ENCODE measurements around the gene FCMR. TPM values are rescaled to one million over a fixed set of nuclear protein-coding genes. Genes with fewer than 3 reads are reported as not detected.
"Not testable (repeated sequence)": the region's sequence is repeated elsewhere in the genome, so short reads cannot be mapped to it uniquely, and the experiment has no call there.

Gene FCMR
- total RNA-seq, 2 donors from 2014 or later: 1.3 to 5.0 TPM

DNA sequence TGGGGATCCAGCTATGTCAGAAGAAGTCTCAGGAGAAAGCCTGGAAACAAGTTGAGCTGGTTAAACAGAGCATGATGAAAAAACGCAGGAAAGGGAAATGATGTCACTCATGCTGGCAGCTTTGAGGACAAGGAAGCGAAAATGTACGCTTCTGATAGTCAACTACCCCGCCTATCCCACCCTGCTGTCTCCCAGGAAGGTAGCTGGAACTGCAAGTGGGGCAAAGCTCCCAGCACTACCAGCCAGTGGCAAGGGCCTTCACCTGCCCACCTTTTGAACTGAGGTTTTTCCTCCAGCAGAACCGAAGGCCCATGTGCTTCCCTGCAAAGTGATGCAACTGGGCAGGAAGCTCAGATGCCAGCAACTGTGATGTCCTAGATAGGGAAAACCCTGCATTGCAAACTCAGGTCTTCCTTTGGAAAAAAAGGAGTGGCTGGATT, 62.6 kb downstream of the FCMR start:
- Histone ChIP-seq H3K9me3 (no peaks in the 10 kb centered on the region), H3K4me1 (no peaks in the 10 kb centered on the region), H3K27me3 (no peaks in the 10 kb centered on the region), H3K36me3 (no peaks in the 10 kb centered on the region), H3K4me3 (no peak overlapping the region), H3K27ac (no peak overlapping the region)
- no peak for DNase-seq (ENCODE audit: low spot score)
- TF ChIP-seq, protein P1, sequence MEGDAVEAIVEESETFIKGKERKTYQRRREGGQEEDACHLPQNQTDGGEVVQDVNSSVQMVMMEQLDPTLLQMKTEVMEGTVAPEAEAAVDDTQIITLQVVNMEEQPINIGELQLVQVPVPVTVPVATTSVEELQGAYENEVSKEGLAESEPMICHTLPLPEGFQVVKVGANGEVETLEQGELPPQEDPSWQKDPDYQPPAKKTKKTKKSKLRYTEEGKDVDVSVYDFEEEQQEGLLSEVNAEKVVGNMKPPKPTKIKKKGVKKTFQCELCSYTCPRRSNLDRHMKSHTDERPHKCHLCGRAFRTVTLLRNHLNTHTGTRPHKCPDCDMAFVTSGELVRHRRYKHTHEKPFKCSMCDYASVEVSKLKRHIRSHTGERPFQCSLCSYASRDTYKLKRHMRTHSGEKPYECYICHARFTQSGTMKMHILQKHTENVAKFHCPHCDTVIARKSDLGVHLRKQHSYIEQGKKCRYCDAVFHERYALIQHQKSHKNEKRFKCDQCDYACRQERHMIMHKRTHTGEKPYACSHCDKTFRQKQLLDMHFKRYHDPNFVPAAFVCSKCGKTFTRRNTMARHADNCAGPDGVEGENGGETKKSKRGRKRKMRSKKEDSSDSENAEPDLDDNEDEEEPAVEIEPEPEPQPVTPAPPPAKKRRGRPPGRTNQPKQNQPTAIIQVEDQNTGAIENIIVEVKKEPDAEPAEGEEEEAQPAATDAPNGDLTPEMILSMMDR (IDR thresholded peaks at IDR 0.05): no peak

DNA sequence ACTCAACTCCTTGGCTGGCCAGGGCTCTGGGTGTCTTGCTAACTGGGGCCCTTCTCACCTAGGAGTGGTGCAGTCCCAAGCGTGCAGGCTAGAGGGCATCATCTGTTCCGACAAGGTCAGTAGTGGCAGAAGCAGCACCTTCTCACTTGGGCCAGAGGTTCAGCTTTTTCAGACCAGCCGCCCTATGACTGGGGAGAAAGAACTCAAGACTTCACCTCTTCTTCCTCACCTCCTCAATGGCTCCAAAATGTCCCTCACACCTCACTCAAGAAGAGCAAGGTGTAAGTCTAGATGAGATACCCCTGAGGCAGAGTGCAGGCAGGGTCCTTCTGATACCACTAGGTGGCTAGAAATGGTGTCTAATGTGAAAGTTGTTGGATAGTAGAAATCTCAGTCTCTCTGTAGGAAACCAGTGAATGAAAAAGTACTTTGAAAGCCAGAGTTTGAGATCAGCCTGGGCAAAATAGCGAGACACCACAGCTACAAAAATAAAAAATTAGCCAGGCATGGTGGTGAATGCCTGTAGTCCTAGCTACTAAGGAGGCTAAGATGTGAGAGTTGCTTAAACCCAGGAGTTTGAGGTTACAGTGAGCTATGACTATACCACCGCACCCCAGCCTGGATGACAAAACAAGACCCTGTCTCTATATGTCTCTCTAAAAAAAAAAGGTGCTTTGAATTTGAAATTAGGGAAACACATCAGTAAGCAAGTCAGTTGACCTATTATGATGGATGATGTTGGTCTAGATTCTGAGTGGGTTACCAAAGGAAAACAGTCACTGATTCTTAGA, 64.9 kb downstream of the FCMR start:
- peaks cover 0 to 10% of the 10 kb centered on the region in 2 donors for H3K9me3 ChIP-seq
- no peak overlapping the region for H3K27ac ChIP-seq
- no peak overlapping the region for H3K4me3 ChIP-seq
- no peaks in the 10 kb centered on the region for H3K27me3 ChIP-seq
- H3K36me3 ChIP-seq: no peaks in the 10 kb centered on the region
- no peak for DNase-seq (ENCODE audit: low spot score)
- TF ChIP-seq, protein P1 (IDR thresholded peaks at IDR 0.05): no peak
- no peaks in the 10 kb centered on the region for H3K4me1 ChIP-seq

DNA sequence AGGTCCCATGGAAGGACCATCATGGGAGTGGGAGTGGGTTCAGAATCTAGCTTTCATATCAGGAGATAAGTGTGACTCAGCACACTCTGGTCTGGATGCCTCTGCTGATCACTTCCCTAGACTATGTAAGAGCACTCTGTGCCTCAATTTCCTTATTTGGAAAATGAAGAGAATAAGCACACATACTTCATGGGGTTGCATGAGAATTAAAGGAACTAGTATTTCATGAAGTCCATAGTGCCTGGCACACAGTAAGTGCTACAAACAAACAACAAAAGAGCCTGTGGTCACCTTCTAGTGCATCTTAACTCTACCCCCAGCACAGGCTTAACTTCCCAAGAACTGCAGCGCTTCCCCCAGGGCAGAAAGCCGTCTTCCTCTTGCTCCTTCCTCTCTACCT, 65.9 kb downstream of the FCMR start:
- H3K27ac ChIP-seq: no peak overlapping the region

DNA sequence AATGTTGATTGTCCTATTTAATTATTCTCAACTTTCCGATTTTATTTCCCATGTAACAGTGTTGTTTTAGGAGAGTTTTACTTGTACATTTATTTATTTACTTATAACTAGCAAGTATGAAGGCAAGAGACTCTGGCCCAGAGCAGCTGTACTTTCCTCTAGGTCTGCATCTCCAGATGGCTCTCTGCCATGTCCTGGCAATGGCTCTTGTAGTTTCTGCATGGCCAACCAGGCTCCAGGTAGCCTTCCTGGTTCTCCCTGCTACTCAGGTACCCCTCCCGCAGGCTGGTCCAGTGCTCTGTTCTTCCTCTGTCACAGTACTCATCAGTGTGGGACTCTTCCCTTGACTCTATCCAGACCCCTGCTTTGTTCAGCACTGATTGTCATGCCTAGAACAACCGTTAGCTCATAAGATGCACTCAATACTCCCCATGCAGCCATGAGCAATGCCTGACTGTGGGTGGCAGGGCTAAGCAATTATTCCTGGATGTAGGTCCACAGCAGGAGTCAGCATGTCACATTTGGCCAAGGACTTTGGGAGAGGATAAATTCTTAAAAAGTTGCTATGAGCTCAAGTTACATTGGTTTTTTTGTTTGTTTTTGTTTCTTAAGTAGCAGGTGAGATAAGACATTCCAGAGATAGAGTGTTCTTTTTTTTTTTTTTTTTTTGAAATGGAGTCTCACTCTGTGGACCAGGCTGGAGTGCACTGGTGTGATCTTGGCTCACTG, 67.2 kb downstream of the FCMR start:
- H3K9me3 ChIP-seq: peaks cover 0 to 10% of the 10 kb centered on the region in 2 donors
- DNase-seq (ENCODE audit: low spot score): no peak

More for the DNA sequence above, 65.9 kb downstream of the FCMR start:
- TF ChIP-seq, protein P1 (IDR thresholded peaks at IDR 0.05): no peak
- no peak for DNase-seq (ENCODE audit: low spot score)
- H3K36me3 ChIP-seq: no peaks in the 10 kb centered on the region
- H3K4me3 ChIP-seq: no peak overlapping the region
- no peaks in the 10 kb centered on the region for H3K4me1 ChIP-seq
- no peaks in the 10 kb centered on the region for H3K27me3 ChIP-seq
- peaks cover 0 to 10% of the 10 kb centered on the region in 2 donors for H3K9me3 ChIP-seq

DNA sequence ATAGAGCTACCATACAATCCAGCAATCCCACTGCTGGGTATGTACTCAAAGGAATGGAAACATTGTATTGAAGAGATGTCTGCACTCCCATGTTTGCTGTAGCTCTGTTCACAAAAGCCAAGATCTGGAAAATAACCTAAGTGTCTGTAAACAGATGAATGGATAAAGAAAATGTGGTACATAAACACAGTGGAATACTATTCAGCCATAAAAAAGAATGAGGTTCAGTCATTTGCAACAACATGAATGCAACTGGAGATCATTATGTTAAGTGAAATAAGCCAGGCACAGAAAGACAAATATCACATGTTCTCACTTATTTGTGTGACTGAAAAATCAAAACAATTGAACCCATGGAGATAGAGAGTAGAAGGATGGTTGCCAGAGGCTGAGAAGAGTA, 68.0 kb downstream of the FCMR start:
- not testable (repeated sequence) for H3K27me3 ChIP-seq; DNase-seq (ENCODE audit: low spot score); H3K27ac ChIP-seq; H3K36me3 ChIP-seq; H3K4me1 ChIP-seq; H3K4me3 ChIP-seq
- peaks cover 0 to 10% of the 10 kb centered on the region in 2 donors for H3K9me3 ChIP-seq

More for the DNA sequence above, 67.2 kb downstream of the FCMR start:
- Histone ChIP-seq H3K27ac (no peak overlapping the region), H3K4me3 (no peak overlapping the region), H3K4me1 (no peaks in the 10 kb centered on the region), H3K27me3 (no peaks in the 10 kb centered on the region), H3K36me3 (no peaks in the 10 kb centered on the region)
- TF ChIP-seq, protein P1 (IDR thresholded peaks at IDR 0.05): no peak

Other genes with a start within 250 kb of the FCMR start
- 100 to 1,000 TPM; 136 to 158 TPM for gene MAPKAPK2, start 237.0 kb downstream of the FCMR start, total RNA-seq
- gene IL19, start 151.2 kb downstream of the FCMR start, total RNA-seq: not detected
- 1 to 10 TPM in 1 of 2 donors, under 1 TPM in 1; 0.93 to 3.1 TPM for gene IL10, start 149.4 kb downstream of the FCMR start, total RNA-seq
- under 1 TPM in 1 of 2 donors, not detected in 1; 0.20 TPM for gene IL20, start 56.3 kb downstream of the FCMR start, total RNA-seq
- gene IL24, start 24.5 kb downstream of the FCMR start, total RNA-seq: 1 to 10 TPM in 1 of 2 donors, not detected in 1; 1.1 TPM
- gene PIGR, start 24.5 kb upstream of the FCMR start, total RNA-seq: not detected
- gene FCAMR, start 48.5 kb upstream of the FCMR start, total RNA-seq: not detected
- under 1 TPM; 0.07 to 0.35 TPM for gene C1orf116, start 110.8 kb upstream of the FCMR start, total RNA-seq
- 1 to 10 TPM; 3.5 to 4.7 TPM for gene YOD1, start 129.3 kb upstream of the FCMR start, total RNA-seq
- 10 to 100 TPM; 11.8 to 27.5 TPM for gene PFKFB2, start 131.3 kb upstream of the FCMR start, total RNA-seq
- gene C4BPB, start 166.9 kb upstream of the FCMR start, total RNA-seq: not detected
- gene C4BPA, start 182.3 kb upstream of the FCMR start, total RNA-seq: 1 to 10 TPM in 1 of 2 donors, not detected in 1; 3.6 TPM

Measured in right atrium auricular region (tissue), 2 donors.